HG02798 (cell line): ENCODE results near the gene INSR.

ENCODE experiments used
- ATAC-seq: cut with Tn5 transposase; IDR thresholded peaks from one replicate; pipeline ENCODE4 v1.9.1; 2021; ENCODE audit warnings: mild to moderate bottlenecking; ENCODE audit not compliant: unreplicated experiment, poor library complexity

The INSR gene

DNA sequence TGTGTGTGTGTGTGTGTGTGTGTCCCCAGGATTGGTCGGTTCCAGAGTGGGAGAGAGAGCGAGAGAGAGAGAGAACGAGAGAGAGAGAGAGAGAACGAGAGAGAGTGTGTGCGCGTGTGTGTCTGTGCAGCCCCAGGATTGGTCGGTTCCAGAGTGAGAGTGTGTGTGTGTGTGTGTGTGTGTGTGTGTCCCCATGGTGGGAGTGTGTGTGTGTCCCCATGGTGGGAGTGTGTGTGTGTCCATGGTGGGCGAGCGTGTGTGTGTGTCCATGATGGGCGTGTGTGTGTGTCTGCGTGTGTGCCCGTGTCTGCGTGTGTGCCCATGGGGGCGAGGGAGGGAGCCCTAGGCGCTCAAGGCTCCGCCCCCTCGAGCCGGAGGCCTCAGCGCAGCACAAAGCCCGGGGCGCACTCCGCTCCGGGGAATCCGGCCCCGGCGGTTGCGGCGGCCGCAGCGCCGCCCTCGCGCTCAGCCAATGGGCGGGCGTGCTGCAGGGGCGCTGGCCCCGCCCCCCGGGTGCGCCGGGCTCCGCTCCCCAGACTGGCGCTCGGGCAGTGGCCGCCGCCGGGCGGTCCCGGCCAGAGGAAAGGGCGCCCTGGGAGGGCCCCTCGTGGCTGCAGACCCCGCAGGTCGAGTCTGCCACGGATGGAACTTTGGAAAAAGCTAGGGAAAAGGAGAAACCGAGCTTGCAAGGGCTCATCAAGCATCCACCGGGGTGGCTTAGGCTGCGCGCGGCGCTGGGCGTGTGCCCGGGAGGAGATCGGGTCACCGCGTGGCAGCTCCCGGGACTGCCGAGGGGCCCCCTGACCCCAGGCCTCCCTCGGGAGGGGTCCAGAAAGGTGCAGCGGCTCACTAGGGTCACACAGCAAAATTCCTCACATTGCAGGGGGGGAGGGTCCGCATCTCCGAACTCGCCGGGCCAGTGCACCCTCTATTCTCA lies 96.2 kb downstream of the INSR start:
- ATAC-seq = peak; percentile 91

GRCh38 chr19:7197119-7197759 lies 97.0 kb downstream of the INSR start:
- ATAC-seq = peak; percentile 66

DNA sequence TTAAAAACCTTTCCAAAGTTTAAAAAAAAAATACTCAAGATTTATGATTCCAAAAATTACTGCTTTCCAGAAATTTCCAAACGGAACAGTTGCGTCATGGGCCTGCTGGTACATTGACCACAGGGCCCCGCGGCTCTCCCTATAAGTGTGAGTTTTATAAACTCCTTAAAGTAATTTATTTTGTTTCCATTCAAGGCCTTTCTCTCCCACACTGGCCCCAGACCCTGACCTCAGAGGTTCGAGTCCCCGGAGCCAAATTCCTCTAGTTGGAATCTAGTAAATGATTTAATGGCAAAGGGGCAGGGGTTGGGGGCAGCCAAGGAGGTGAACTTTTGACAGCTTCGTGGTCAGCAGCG lies 97.5 kb downstream of the INSR start:
- ATAC-seq = no peak

- ATAC-seq = no peak
Measured at GRCh38 chr19:7195046-7195445, 99.2 kb downstream of the INSR start.

GRCh38 chr19:7194566-7194965 lies 99.6 kb downstream of the INSR start:
- ATAC-seq = no peak

- peak; percentile 60 for ATAC-seq
Measured at GRCh38 chr19:7191946-7192691, 102.1 kb downstream of the INSR start.

GRCh38 chr19:7188698-7189629 lies 105.2 kb downstream of the INSR start:
- ATAC-seq = no peak

- no peak for ATAC-seq
Measured at GRCh38 chr19:7187605-7188339, 106.4 kb downstream of the INSR start.

DNA sequence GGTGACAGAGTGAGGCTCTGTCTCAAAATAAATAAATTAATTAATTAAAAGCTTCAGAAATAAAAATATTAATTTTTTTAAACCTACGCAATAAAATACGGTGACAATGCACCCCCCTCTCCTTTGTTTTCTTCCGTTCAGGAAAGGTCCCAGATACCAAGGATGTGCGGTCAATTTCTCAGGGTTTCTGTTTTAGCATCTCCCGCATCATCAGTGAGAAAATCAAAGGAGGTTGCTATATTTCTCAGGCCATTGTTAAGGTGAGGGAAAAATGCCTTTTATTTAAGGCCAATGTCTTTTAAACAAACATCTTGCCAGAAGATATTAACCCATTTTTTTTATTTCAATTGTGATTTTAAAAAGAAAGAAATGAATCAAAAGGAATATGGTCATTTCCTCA lies 111.7 kb downstream of the INSR start:
- ATAC-seq = no peak

DNA sequence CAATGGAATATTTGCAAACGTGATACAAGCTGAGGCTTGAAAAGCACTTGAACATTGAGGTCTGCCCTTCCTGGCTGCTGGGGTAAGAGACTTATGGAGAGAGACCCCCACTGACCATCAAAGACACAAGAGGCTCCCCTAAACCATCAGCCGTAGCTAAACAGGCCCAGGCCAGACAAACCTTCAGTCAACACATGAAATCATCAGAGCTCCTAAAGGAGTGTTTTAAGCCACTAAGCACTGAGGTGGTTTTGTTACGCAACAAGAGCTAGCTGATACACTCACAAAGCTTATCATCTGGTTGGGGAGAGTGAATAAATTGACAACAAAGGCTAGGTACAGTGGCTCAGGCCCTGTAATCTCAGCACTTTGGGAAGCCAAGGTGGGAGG lies 114.3 kb downstream of the INSR start:
- ATAC-seq = no peak

- ATAC-seq = no peak
Measured at GRCh38 chr19:7177926-7178325, 116.3 kb downstream of the INSR start.

GRCh38 chr19:7176792-7177191 lies 117.4 kb downstream of the INSR start:
- no peak for ATAC-seq

GRCh38 chr19:7172794-7173193 lies 121.4 kb downstream of the INSR start:
- no peak for ATAC-seq

DNA sequence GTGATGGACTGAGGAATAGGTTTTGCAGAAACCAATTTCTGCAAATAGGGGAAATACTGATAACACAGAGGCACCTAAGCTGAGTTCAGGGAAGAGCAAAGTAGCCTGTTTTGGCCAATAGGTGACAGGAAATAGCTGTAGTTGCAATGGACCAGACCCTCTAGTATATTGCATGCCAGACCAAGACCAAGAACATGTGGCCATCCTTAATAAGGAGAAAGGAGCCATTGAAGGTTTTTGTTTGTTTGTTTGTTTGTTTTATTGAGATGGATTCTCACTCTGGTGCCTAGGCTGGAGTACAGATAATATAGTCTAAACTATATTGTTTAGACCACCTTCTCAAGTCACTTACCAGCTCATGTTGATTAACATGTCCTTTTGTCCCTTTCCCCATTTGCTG lies 123.2 kb downstream of the INSR start:
- ATAC-seq = no peak

DNA sequence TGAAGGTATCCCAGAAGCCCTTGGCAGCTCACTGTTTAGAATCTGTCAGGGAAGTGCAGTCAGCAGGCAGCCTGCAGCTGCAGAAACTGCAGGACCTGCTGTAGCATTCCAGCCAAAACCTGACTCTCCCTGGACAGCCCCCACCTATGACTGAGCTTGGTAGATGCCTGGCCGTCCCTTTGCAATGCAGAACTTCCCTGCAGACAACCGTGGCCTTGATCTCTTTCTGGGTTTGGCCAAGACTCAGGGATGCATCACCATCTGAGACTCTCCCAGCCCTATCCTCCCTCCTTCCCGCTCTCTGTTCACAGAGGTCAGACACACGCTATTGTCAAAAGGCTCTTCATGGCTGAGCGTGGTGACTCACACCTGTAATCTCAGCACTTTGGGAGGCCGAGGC lies 125.3 kb downstream of the INSR start:
- ATAC-seq = no peak

GRCh38 chr19:7161292-7161691 lies 132.9 kb downstream of the INSR start:
- no peak for ATAC-seq

- no peak for ATAC-seq
Measured at GRCh38 chr19:7159105-7159933, 134.9 kb downstream of the INSR start.

GRCh38 chr19:7153022-7153421 lies 141.2 kb downstream of the INSR start:
- no peak for ATAC-seq

- no peak for ATAC-seq
Measured at GRCh38 chr19:7152568-7152967, 141.6 kb downstream of the INSR start.
